HepG2 (cell line): ENCODE results near the gene CPT1B. TPM values are rescaled to one million over a fixed set of nuclear protein-coding genes. Genes with fewer than 3 reads are reported as not detected.

ENCODE experiments used
- BCL3 ChIP-seq: sonication (generic); formaldehyde crosslinking; IDR thresholded peaks from 2 replicates; pipeline ENCODE4 v1.5.1; 2020; ENCODE audit warnings: mild to moderate bottlenecking, missing genetic modification reagents, moderate library complexity
- FOXM1 ChIP-seq: sonication (generic); formaldehyde crosslinking; IDR thresholded peaks from 2 replicates; pipeline ENCODE4 v1.5.0; 2020; ENCODE audit warnings: missing genetic modification reagents
- HNF1B ChIP-seq: sonication (generic); formaldehyde crosslinking; IDR thresholded peaks from 2 replicates; pipeline ENCODE4 v1.5.1; 2020; ENCODE audit warnings: mild to moderate bottlenecking, moderate library complexity, missing genetic modification reagents
- HOXD1 ChIP-seq: sonication (generic); formaldehyde crosslinking; IDR thresholded peaks from 2 replicates; pipeline ENCODE4 v1.5.0; 2020; ENCODE audit warnings: missing genetic modification reagents
- KDM2A ChIP-seq: sonication (generic); formaldehyde crosslinking; IDR thresholded peaks from 2 replicates; pipeline ENCODE4 v1.4.0; 2020; ENCODE audit warnings: low read depth, missing genetic modification reagents, borderline replicate concordance
- KDM3A ChIP-seq: IDR thresholded peaks from 2 replicates; pipeline ENCODE4 v1.6.1; 2018; ENCODE audit warnings: low read depth, missing compliant biosample characterization
- KLF9 ChIP-seq: IDR thresholded peaks from 2 replicates; pipeline ENCODE4 v1.6.1; 2016; ENCODE audit warnings: low read depth
- MLLT10 ChIP-seq: sonication (generic); formaldehyde crosslinking; IDR thresholded peaks from 2 replicates; pipeline ENCODE4 v1.4.0; 2020; ENCODE audit warnings: missing genetic modification reagents
- NCOA1 ChIP-seq: sonication (generic); formaldehyde crosslinking; IDR thresholded peaks from 2 replicates; pipeline ENCODE4 v1.9.0; 2021; ENCODE audit warnings: missing genetic modification reagents
- NFE2L1 ChIP-seq: sonication (generic); formaldehyde crosslinking; IDR thresholded peaks from 2 replicates; pipeline ENCODE4 v1.4.0; 2020; ENCODE audit warnings: missing genetic modification reagents, mild to moderate bottlenecking, borderline replicate concordance
- ONECUT2 ChIP-seq: sonication (generic); formaldehyde crosslinking; IDR thresholded peaks from 2 replicates; pipeline ENCODE4 v1.4.0; 2020; ENCODE audit warnings: missing genetic modification reagents
- POGZ ChIP-seq: sonication (generic); formaldehyde crosslinking; IDR thresholded peaks from 2 replicates; pipeline ENCODE4 v1.4.0; 2020; ENCODE audit warnings: mild to moderate bottlenecking, missing genetic modification reagents
- POLR2G ChIP-seq: fragments of 200-400 bp; formaldehyde crosslinking; IDR thresholded peaks from 2 replicates; pipeline ENCODE4 v1.6.1; 2018; ENCODE audit warnings: mild to moderate bottlenecking, low read depth, low read length, moderate library complexity
- RFXAP ChIP-seq: sonication (generic); formaldehyde crosslinking; IDR thresholded peaks from 2 replicates; pipeline ENCODE4 v1.4.0; 2020; ENCODE audit warnings: missing genetic modification reagents, borderline replicate concordance
- SYNCRIP ChIP-seq: fragments of 200-400 bp; formaldehyde crosslinking; IDR thresholded peaks from 2 replicates; pipeline ENCODE4 v1.6.1; 2018; ENCODE audit warnings: mild to moderate bottlenecking, low read depth, low read length; ENCODE audit not compliant: insufficient read depth
- TBL1XR1 ChIP-seq: fragments of 150-350 bp; IDR thresholded peaks from 2 replicates; pipeline ENCODE4 v1.6.1; 2014; ENCODE audit warnings: borderline replicate concordance, low read length; ENCODE audit not compliant: partially characterized antibody
- TEAD3 ChIP-seq: optimal IDR thresholded peaks from 2 replicates; pipeline ENCODE3; 2016; ENCODE audit warnings: borderline replicate concordance
- THRA ChIP-seq: sonication (generic); formaldehyde crosslinking; IDR thresholded peaks from 2 replicates; pipeline ENCODE4 v1.4.0; 2020; ENCODE audit warnings: missing genetic modification reagents, borderline replicate concordance
- TP53 ChIP-seq: sonication (generic); formaldehyde crosslinking; conservative IDR thresholded peaks from 2 replicates; pipeline ENCODE4 v1.4.0; 2020; ENCODE audit warnings: missing genetic modification reagents
- ZBTB14 ChIP-seq: sonication (generic); formaldehyde crosslinking; IDR thresholded peaks from 2 replicates; pipeline ENCODE4 v1.4.0; 2020; ENCODE audit warnings: missing genetic modification reagents
- ZFX ChIP-seq: sonication (generic); formaldehyde crosslinking; IDR thresholded peaks from 2 replicates; pipeline ENCODE4 v1.4.0; 2020; ENCODE audit warnings: mild to moderate bottlenecking, low read depth, missing genetic modification reagents, moderate library complexity
- ZNF569 ChIP-seq: sonication (generic); formaldehyde crosslinking; IDR thresholded peaks from 2 replicates; pipeline ENCODE4 v1.5.0; 2020; ENCODE audit warnings: mild to moderate bottlenecking, missing genetic modification reagents, moderate library complexity, borderline replicate concordance
- ZNF737 ChIP-seq: sonication (generic); formaldehyde crosslinking; IDR thresholded peaks from 2 replicates; pipeline ENCODE4 v1.5.0; 2020; ENCODE audit warnings: missing genetic modification reagents, mild to moderate bottlenecking, borderline replicate concordance
- polyA plus RNA-seq, 8 experiments: library from polyadenylated mRNA; depleted of rRNA in 3 of 8; stranded (reverse) in 7 of 8; unstranded in 1 of 8; fragments of >200 nt; fragmentation: Illumina TruSeq in 4 of 8; extraction: Trizol in 4 of 8; gene quantifications; 2 replicates each; pipeline versions ENCODE4 v1.2.1 to v1.2.3, GENCODE V29; 2011 to 2016; ENCODE audit warnings: low read depth in 4 of 8, missing spikeins in 1 of 8, mixed read lengths in 1 of 8; ENCODE audit not compliant: insufficient read depth in 1 of 8
- total RNA-seq, 5 experiments: library from RNA; depleted of rRNA; stranded (reverse); fragments of >200 nt; fragmentation: Illumina TruSeq; extraction: Trizol; gene quantifications; 2 replicates each; pipeline ENCODE4 v1.2.3, GENCODE V29; 2016; ENCODE audit warnings: low read depth in 1 of 5
- TF ChIP-seq, protein P1 (sequence below), 2 experiments: sonication (generic) in 1 of 2; formaldehyde crosslinking in 1 of 2; IDR thresholded peaks; 2 replicates each; pipeline versions ENCODE4 v1.4.0 to v1.6.1; 2018 to 2020; ENCODE audit warnings: missing genetic modification reagents in 2 of 2, borderline replicate concordance in 1 of 2, low read depth in 1 of 2, mild to moderate bottlenecking in 1 of 2, missing biosample characterization in 1 of 2

Gene CPT1B
- total and polyA plus RNA-seq, 2 of the 13 experiments (the other 11 are each of a cell fraction or from before 2014, with no cell fraction given), result 9.2 to 19.5 TPM

- TF ChIP-seq, protein P1, sequence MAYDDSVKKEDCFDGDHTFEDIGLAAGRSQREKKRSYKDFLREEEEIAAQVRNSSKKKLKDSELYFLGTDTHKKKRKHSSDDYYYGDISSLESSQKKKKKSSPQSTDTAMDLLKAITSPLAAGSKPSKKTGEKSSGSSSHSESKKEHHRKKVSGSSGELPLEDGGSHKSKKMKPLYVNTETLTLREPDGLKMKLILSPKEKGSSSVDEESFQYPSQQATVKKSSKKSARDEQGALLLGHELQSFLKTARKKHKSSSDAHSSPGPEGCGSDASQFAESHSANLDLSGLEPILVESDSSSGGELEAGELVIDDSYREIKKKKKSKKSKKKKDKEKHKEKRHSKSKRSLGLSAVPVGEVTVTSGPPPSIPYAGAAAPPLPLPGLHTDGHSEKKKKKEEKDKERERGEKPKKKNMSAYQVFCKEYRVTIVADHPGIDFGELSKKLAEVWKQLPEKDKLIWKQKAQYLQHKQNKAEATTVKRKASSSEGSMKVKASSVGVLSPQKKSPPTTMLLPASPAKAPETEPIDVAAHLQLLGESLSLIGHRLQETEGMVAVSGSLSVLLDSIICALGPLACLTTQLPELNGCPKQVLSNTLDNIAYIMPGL (CRISPR knock-in tag; IDR thresholded peaks at IDR 0.05; ENCODE audit: borderline replicate concordance in 1 of 2, low read depth in 1 of 2), result peak in 1 of 2 experiments; percentile 51; a peak in 2 of 4 replicates
- no peak for TF ChIP-seq KDM3A (CRISPR knock-in tag)
- no peak for TF ChIP-seq ZNF737 (CRISPR knock-in tag)
- TF ChIP-seq POGZ (CRISPR knock-in tag), result no peak
- TF ChIP-seq MLLT10 (CRISPR knock-in tag), result no peak
- no peak for TF ChIP-seq NFE2L1
- TF ChIP-seq TP53 (CRISPR knock-in tag), result no peak
- no peak for TF ChIP-seq RFXAP
- no peak for TF ChIP-seq ZBTB14 (CRISPR knock-in tag)
- no peak for TF ChIP-seq NCOA1 (CRISPR knock-in tag)
- TF ChIP-seq ZFX (CRISPR knock-in tag), result no peak
- no peak for TF ChIP-seq SYNCRIP
- TF ChIP-seq ZNF569 (CRISPR knock-in tag), result no peak
- TF ChIP-seq BCL3 (CRISPR knock-in tag), result no peak
- no peak for TF ChIP-seq KLF9
- 0 out of 2 replicates have a peak, but pooled peaks have one; percentile 39 for TF ChIP-seq THRA
- no peak for TF ChIP-seq FOXM1 (CRISPR knock-in tag)
- TF ChIP-seq POLR2G, result no peak
- TF ChIP-seq KDM2A (CRISPR knock-in tag), result no peak
- no peak for TF ChIP-seq HOXD1
- peak; percentile 46; the same call in 1 of the 2 replicates for TF ChIP-seq HNF1B
- TF ChIP-seq TBL1XR1, result no peak
- no peak for TF ChIP-seq ONECUT2
- peak; percentile 87 for TF ChIP-seq TEAD3 (CRISPR knock-in tag)
Observed at GRCh38 chr22:50576070-50576469, 2.2 kb downstream of the CPT1B start (continued).
